Heart left ventricle (tissue), 13 donors: Measurements from ENCODE around the gene CRIM1.

ENCODE experiments used
- POLR2A ChIP-seq, 2 donors: fragments of 450-650 bp; IDR thresholded peaks; one replicate each; pipeline ENCODE4 v1.6.1; 2017; ENCODE audit warnings: antibody characterized with exemption in 2 of 2, mild to moderate bottlenecking in 2 of 2, moderate library complexity in 2 of 2
- TF ChIP-seq, protein P1 (sequence below), 12 donors: fragments of 200-600 bp; sonication (generic) in 4 of 12; IDR thresholded peaks; one replicate each; pipeline versions ENCODE4 v1.5.0 to v1.8.0; 2018 to 2022; ENCODE audit warnings: antibody characterized with exemption in 12 of 12, mild to moderate bottlenecking in 5 of 12
- donor health status: ischemic (EF 13 %, LVEDD 7.1; RV severe dilation, severe dysfunction).
- donor health status: DM: no; HTN: yes; CAD: no.
- donor health status: DM: no; HTN: no; CAD: no.
- donor health status: ischemic (EF 25% LVEDD 6.9; RV normal size, moderate dysfunction).
- donor health status: ischemic (EF 25% LVEDD 5.7; RV mildly dilated, moderate dysfunction).
- donor health status: ischemic (EF 35%, LVEDD 5.7; RV mildly dilated, moderate dysfunction).
- donor health status: nonischemic (EF 11% LVEDD 7.7; RV severe dilation, severe dysfunction).
- donor health status: DM: yes; HTN: yes; CAD: no.
- donor health status: PGD.
- donor health status: ischemic (EF 29% LVEDD 5.4; RV normal size, mild dysfunction).
- donor health status: nonischemic (EF 23%, LVEDD 6.1; RV moderate dilation, normal function).

DNA sequence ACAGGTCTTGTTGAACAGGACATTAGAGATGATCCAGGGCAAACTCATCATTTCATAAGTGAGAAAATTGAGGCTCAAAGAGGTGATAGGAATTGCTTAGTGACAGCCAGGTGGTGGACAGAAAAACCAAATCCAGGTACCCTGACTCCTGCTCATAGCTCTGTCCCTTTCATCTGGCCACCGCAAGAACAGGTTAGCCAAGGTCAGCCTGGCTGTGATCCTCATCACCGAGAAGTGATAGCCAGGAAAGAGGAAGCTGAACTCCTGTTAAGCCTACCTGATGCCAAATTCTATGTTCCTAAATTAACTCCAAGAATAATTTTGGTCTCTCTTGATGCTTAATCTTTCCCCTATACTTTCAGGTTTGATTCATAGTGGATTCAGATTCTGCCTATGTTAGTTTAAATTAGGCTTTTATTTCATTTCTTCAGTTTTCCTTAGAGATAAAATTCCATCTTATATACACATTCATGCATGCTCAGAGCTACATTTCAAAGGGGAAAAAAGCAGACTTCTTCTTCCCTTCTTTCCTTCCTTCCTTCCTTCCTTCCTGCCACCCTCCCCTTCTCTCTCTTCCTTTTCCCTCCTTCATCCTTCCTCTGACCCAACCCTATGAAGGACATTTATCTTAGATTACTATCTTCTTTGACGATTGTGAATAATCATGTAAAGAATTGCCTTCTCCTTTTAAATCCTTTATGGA is 17.3 kb upstream of the CRIM1 start:
- TF ChIP-seq POLR2A (IDR thresholded peaks at IDR 0.05): no peak
- TF ChIP-seq, protein P1, sequence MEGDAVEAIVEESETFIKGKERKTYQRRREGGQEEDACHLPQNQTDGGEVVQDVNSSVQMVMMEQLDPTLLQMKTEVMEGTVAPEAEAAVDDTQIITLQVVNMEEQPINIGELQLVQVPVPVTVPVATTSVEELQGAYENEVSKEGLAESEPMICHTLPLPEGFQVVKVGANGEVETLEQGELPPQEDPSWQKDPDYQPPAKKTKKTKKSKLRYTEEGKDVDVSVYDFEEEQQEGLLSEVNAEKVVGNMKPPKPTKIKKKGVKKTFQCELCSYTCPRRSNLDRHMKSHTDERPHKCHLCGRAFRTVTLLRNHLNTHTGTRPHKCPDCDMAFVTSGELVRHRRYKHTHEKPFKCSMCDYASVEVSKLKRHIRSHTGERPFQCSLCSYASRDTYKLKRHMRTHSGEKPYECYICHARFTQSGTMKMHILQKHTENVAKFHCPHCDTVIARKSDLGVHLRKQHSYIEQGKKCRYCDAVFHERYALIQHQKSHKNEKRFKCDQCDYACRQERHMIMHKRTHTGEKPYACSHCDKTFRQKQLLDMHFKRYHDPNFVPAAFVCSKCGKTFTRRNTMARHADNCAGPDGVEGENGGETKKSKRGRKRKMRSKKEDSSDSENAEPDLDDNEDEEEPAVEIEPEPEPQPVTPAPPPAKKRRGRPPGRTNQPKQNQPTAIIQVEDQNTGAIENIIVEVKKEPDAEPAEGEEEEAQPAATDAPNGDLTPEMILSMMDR (IDR thresholded peaks at IDR 0.05): no peak
